ENCODE results near the gene RPRD1B. TPM values are rescaled to one million over a fixed set of nuclear protein-coding genes. Genes with fewer than 3 reads are reported as not detected.

RPRD1B gene
- total RNA-seq, 1 donor from 2014 or later = 39.1 TPM

GRCh38 chr20:38067717-38068365, 34.3 kb downstream of the RPRD1B start:
- DNase-seq (ENCODE audit: low spot score in 2 of 2) = no peak
- no peak for FAIRE-seq

GRCh38 chr20:38072898-38073297, 39.4 kb downstream of the RPRD1B start:
- DNase-seq (ENCODE audit: low spot score in 2 of 2) = no peak
- no peak for FAIRE-seq

- FAIRE-seq (no peak), DNase-seq (ENCODE audit: low spot score in 2 of 2) (peak; percentile 7 to 39)
Measured at GRCh38 chr20:38073307-38074071, 39.9 kb downstream of the RPRD1B start.

- no peak for DNase-seq (ENCODE audit: low spot score in 2 of 2)
- no peak for FAIRE-seq
Measured at GRCh38 chr20:38075161-38075998, 41.8 kb downstream of the RPRD1B start.

- FAIRE-seq (no peak), DNase-seq (ENCODE audit: low spot score in 2 of 2) (no peak)
Measured at GRCh38 chr20:38076548-38076947, 43.0 kb downstream of the RPRD1B start.

GRCh38 chr20:38078084-38078483, 44.5 kb downstream of the RPRD1B start:
- no peak for FAIRE-seq
- no peak for DNase-seq (ENCODE audit: low spot score in 2 of 2)

GRCh38 chr20:38079353-38079752, 45.8 kb downstream of the RPRD1B start:
- no peak for FAIRE-seq

GRCh38 chr20:38081575-38081974, 48.0 kb downstream of the RPRD1B start:
- DNase-seq (ENCODE audit: low spot score in 2 of 2) = no peak
- FAIRE-seq = no peak

More at GRCh38 chr20:38079353-38079752, 45.8 kb downstream of the RPRD1B start:
- no peak for DNase-seq (ENCODE audit: low spot score in 2 of 2)

- FAIRE-seq (no peak), DNase-seq (ENCODE audit: low spot score in 2 of 2) (no peak)
Measured at GRCh38 chr20:38082894-38083293, 49.3 kb downstream of the RPRD1B start.

- DNase-seq (ENCODE audit: low spot score in 2 of 2) (no peak), FAIRE-seq (no peak)
Measured at GRCh38 chr20:38083338-38084048, 49.9 kb downstream of the RPRD1B start.

GRCh38 chr20:38084425-38084951, 50.9 kb downstream of the RPRD1B start:
- FAIRE-seq = no peak
- no peak for DNase-seq (ENCODE audit: low spot score in 2 of 2)

GRCh38 chr20:38085026-38085425, 51.5 kb downstream of the RPRD1B start:
- DNase-seq (ENCODE audit: low spot score in 2 of 2) (no peak), FAIRE-seq (no peak)

GRCh38 chr20:38089500-38089899, 56.0 kb downstream of the RPRD1B start:
- DNase-seq (ENCODE audit: low spot score in 2 of 2) (no peak), FAIRE-seq (no peak)

- DNase-seq (ENCODE audit: low spot score in 2 of 2) = no peak
- FAIRE-seq = no peak
Measured at GRCh38 chr20:38090061-38090460, 56.5 kb downstream of the RPRD1B start.

GRCh38 chr20:38091441-38092216, 58.1 kb downstream of the RPRD1B start:
- DNase-seq (ENCODE audit: low spot score in 2 of 2) = no peak
- FAIRE-seq = no peak

- DNase-seq (ENCODE audit: low spot score in 2 of 2) (no peak), FAIRE-seq (no peak)
Measured at GRCh38 chr20:38092260-38092857, 58.8 kb downstream of the RPRD1B start.

GRCh38 chr20:38092915-38093314, 59.4 kb downstream of the RPRD1B start:
- FAIRE-seq (no peak), DNase-seq (ENCODE audit: low spot score in 2 of 2) (no peak)

- no peak for FAIRE-seq
Measured at GRCh38 chr20:38093641-38094077, 60.1 kb downstream of the RPRD1B start.

GRCh38 chr20:38094373-38094891, 60.9 kb downstream of the RPRD1B start:
- no peak for DNase-seq (ENCODE audit: low spot score in 2 of 2)
- FAIRE-seq = no peak

More at GRCh38 chr20:38093641-38094077, 60.1 kb downstream of the RPRD1B start:
- no peak for DNase-seq (ENCODE audit: low spot score in 2 of 2)
